PFSK-1 (cell line): ENCODE measurements around the gene ANKRD33B.

Source experiments
- FOXP2 ChIP-seq: optimal IDR thresholded peaks from 2 replicates; pipeline ENCODE3; 2011; ENCODE audit warnings: borderline replicate concordance, control low read depth, inconsistent platforms; ENCODE audit not compliant: insufficient read depth; ENCODE audit errors: extremely low read length, extremely low read depth
- POLR2AphosphoS5 ChIP-seq: IDR thresholded peaks from 2 replicates; pipeline ENCODE4 v1.6.1; 2012; ENCODE audit warnings: low read depth, mild to moderate bottlenecking, control low read depth, low read length, moderate library complexity
- REST ChIP-seq, 2 experiments: IDR thresholded peaks; 2 replicates each; pipeline versions ENCODE4 v1.6.1 to v1.8.0; 2011 to 2012; ENCODE audit warnings: low read depth in 2 of 2, low read length in 2 of 2, control low read depth in 1 of 2, inconsistent platforms in 1 of 2, mild to moderate bottlenecking in 1 of 2, moderate library complexity in 1 of 2; ENCODE audit not compliant: insufficient read depth in 1 of 2
- SIN3A ChIP-seq: IDR thresholded peaks from 2 replicates; pipeline ENCODE4 v1.6.1; 2012; ENCODE audit warnings: mild to moderate bottlenecking, low read length, moderate library complexity, borderline replicate concordance; ENCODE audit not compliant: insufficient read depth
- TAF1 ChIP-seq: IDR thresholded peaks from 2 replicates; pipeline ENCODE4 v1.6.1; 2012; ENCODE audit warnings: low read length, control low read depth, borderline replicate concordance; ENCODE audit not compliant: insufficient read depth

Gene ANKRD33B

GRCh38 chr5:10562201-10563109, 1.4 kb upstream of the ANKRD33B start:
- no peak for TF ChIP-seq REST (IDR thresholded peaks at IDR 0.05; ENCODE audit: insufficient read depth in 1 of 2, low read depth in 2 of 2, low read length in 2 of 2)
- TF ChIP-seq POLR2AphosphoS5: no peak
- TF ChIP-seq SIN3A: no peak
- TF ChIP-seq FOXP2: no peak
- TF ChIP-seq TAF1: no peak

- TF ChIP-seq TAF1 (no peak), REST (IDR thresholded peaks at IDR 0.05; ENCODE audit: insufficient read depth in 1 of 2, low read depth in 2 of 2, low read length in 2 of 2) (no peak), SIN3A (no peak), FOXP2 (no peak), POLR2AphosphoS5 (no peak)
Observed at GRCh38 chr5:10563110-10563944, 543 bp upstream of the ANKRD33B start.

- TF ChIP-seq SIN3A: no peak
- no peak for TF ChIP-seq REST (IDR thresholded peaks at IDR 0.05; ENCODE audit: insufficient read depth in 1 of 2, low read depth in 2 of 2, low read length in 2 of 2)
- TF ChIP-seq TAF1: no peak
- TF ChIP-seq POLR2AphosphoS5: no peak
- TF ChIP-seq FOXP2: no peak
Observed at GRCh38 chr5:10564838-10565784, 1.2 kb downstream of the ANKRD33B start.

GRCh38 chr5:10565785-10566542, 2.1 kb downstream of the ANKRD33B start:
- TF ChIP-seq TAF1 (no peak), SIN3A (no peak)
